Glutamatergic neuron (in vitro differentiated cells): ENCODE data around the gene KRCC1. TPM values are rescaled to one million over a fixed set of nuclear protein-coding genes. Genes with fewer than 3 reads are reported as not detected.

Source experiments
- DNase-seq: peaks from one replicate; pipeline ENCODE4 v3.0.0; 2022
- H3K27ac Mint-ChIP-seq: one replicate; pipeline ENCODE4 v1.8.0; 2020; ENCODE audit warnings: mild to moderate bottlenecking, mixed read lengths, inconsistent platforms; ENCODE audit not compliant: unreplicated experiment
- H3K27me3 Mint-ChIP-seq: one replicate; pipeline ENCODE4 v1.8.0; 2020; ENCODE audit warnings: mild to moderate bottlenecking, moderate library complexity, mixed read lengths, inconsistent platforms; ENCODE audit not compliant: unreplicated experiment
- H3K36me3 Mint-ChIP-seq: one replicate; pipeline ENCODE4 v1.8.0; 2020; ENCODE audit warnings: mild to moderate bottlenecking, mixed read lengths, inconsistent platforms; ENCODE audit not compliant: unreplicated experiment
- H3K4me1 Mint-ChIP-seq: one replicate; pipeline ENCODE4 v1.8.0; 2020; ENCODE audit warnings: mild to moderate bottlenecking, low read depth, mixed read lengths, inconsistent platforms; ENCODE audit not compliant: unreplicated experiment
- H3K4me3 Mint-ChIP-seq: one replicate; pipeline ENCODE4 v1.8.0; 2020; ENCODE audit warnings: mild to moderate bottlenecking, mixed read lengths, inconsistent platforms; ENCODE audit not compliant: unreplicated experiment
- H3K9me3 Mint-ChIP-seq: one replicate; pipeline ENCODE4 v1.8.0; 2020; ENCODE audit warnings: mild to moderate bottlenecking, moderate library complexity, mixed read lengths, inconsistent platforms; ENCODE audit not compliant: unreplicated experiment
- long read RNA-seq: library from polyadenylated mRNA; unstranded; transcript quantifications from one replicate; pipeline ENCODE4 v2.0.0, GENCODE V29; 2020; ENCODE audit not compliant: unreplicated experiment
- total RNA-seq: library from RNA; stranded (reverse); fragmentation: NEBNext Ultra II Directional; extraction: Animal tissue kit (Norgen Biotek cat#: 25700); gene quantifications from one replicate; pipeline ENCODE4 v1.2.1, GENCODE V29; 2021; ENCODE audit not compliant: unreplicated experiment
- TF ChIP-seq, protein P1 (sequence below): fragments of 200-600 bp; sonication (generic); IDR thresholded peaks from one replicate; pipeline ENCODE4 v1.5.0; 2021; ENCODE audit not compliant: partially characterized antibody, unreplicated experiment

The KRCC1 gene
- 8.0 TPM for total RNA-seq
- long read RNA-seq, partial matches to known transcripts: 0 of 5 reads
- long read RNA-seq, other reads (novel, unspliced or antisense): 2 of 5 reads

GRCh38 chr2:88055371-88056128 is at the start of gene KRCC1:
Gene KRCC1 (minus strand): TSS chr2:88055783. CDS start chr2:88028563, 27,220 bp downstream.
- TF ChIP-seq, protein P1, sequence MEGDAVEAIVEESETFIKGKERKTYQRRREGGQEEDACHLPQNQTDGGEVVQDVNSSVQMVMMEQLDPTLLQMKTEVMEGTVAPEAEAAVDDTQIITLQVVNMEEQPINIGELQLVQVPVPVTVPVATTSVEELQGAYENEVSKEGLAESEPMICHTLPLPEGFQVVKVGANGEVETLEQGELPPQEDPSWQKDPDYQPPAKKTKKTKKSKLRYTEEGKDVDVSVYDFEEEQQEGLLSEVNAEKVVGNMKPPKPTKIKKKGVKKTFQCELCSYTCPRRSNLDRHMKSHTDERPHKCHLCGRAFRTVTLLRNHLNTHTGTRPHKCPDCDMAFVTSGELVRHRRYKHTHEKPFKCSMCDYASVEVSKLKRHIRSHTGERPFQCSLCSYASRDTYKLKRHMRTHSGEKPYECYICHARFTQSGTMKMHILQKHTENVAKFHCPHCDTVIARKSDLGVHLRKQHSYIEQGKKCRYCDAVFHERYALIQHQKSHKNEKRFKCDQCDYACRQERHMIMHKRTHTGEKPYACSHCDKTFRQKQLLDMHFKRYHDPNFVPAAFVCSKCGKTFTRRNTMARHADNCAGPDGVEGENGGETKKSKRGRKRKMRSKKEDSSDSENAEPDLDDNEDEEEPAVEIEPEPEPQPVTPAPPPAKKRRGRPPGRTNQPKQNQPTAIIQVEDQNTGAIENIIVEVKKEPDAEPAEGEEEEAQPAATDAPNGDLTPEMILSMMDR: no peak
- peaks cover 14% of the 10 kb centered on the region for H3K4me1 Mint-ChIP-seq

DNA sequence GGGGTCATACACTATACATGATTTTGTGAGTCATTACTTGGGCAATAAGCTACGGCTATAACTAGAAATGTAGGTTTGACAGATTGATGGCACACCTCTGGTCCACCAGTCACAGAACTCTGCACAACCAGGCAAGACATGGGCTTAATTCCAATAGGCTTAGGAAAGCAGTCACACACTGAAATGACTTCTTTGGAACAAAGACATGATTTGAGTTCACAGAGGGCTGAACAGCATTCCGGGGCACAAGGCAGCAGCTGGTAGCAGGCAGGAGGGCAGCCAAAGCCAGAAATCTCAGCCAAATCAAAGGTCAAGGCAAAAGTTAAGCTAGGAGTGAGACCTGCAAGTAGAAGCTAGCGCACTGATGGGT is 44.9 kb upstream of the KRCC1 start:
- Mint-ChIP-seq H3K4me1 (no peaks in the 10 kb centered on the region), H3K4me3 (no peak overlapping the region), H3K9me3 (peaks cover 3% of the 10 kb centered on the region), H3K36me3 (no peaks in the 10 kb centered on the region), H3K27me3 (no peaks in the 10 kb centered on the region), H3K27ac (no peak overlapping the region)
- TF ChIP-seq, protein P1: no peak
- no peak for DNase-seq

More at GRCh38 chr2:88055371-88056128, at the start of gene KRCC1:
- DNase-seq: peak; percentile 97
- Mint-ChIP-seq H3K27me3 (peaks cover 6% of the 10 kb centered on the region), H3K9me3 (peaks cover 5% of the 10 kb centered on the region), H3K4me3 (peak within 1 kb of the TSS; percentile 97), H3K36me3 (no peaks in the 10 kb centered on the region), H3K27ac (peak within 1 kb of the TSS; percentile 89)

DNA sequence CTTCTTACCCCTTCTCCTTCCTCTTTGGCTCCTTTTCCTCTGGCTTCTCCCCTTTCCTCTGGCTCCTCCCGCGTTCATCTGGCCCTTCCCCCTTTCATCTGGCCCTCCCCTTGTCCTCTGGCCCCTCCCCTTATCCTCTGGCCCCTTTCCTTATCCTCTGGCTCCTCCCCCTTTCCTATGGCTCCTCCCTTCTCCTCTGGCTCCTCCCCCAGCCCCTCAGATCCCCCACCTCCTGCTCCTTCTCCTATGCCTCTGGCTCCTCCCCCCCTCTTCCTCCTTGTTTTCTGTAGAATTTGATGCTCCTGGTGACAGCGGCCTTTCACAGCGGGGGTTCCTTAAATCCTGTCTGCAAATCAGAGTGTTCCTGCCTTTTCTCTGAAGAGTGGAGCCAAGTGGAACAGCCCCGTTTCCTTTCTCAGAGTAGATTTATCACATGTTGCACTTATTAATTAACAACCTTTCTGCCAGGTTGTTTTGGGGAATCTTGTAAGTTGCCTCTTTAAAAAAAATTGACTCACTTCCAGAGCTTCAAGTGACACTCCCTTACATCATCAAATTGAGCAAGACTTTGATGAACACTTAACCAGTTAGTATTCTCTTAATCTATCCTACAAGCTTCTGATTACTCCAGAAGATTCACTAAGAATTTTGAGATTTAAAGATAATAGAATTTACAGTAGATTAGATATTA is 44.4 kb upstream of the KRCC1 start:
- TF ChIP-seq, protein P1: no peak
- no peak for DNase-seq
- Mint-ChIP-seq H3K36me3 (no peaks in the 10 kb centered on the region), H3K9me3 (peaks cover 3% of the 10 kb centered on the region), H3K4me3 (no peak overlapping the region), H3K4me1 (no peaks in the 10 kb centered on the region), H3K27me3 (no peaks in the 10 kb centered on the region), H3K27ac (no peak overlapping the region)

DNA sequence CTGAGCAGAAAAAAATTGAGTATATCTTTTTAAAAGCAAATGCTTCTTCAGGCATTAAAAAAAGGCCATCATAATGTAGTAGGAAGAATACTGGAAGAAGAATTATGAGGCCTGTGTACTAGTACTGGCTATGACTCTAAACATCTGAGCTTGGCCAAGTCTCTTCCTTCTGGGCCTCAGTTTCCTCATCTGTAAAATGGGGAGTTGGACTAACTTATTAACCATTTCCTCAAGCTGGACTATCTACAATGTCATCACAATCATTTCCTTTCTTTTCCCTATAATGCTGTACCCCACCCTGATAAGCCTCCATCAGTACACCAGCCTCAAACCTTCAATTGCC is 42.9 kb upstream of the KRCC1 start:
- Mint-ChIP-seq H3K27me3 (peaks cover 2% of the 10 kb centered on the region), H3K36me3 (peaks cover 3% of the 10 kb centered on the region), H3K4me3 (no peak overlapping the region), H3K9me3 (peaks cover 3% of the 10 kb centered on the region), H3K4me1 (no peaks in the 10 kb centered on the region), H3K27ac (no peak overlapping the region)
- DNase-seq: no peak
- TF ChIP-seq, protein P1: no peak

GRCh38 chr2:88097891-88098557 is 42.4 kb upstream of the KRCC1 start:
- TF ChIP-seq, protein P1: no peak
- peaks cover 2% of the 10 kb centered on the region for H3K27me3 Mint-ChIP-seq
- no peak overlapping the region for H3K4me3 Mint-ChIP-seq
- H3K4me1 Mint-ChIP-seq: no peaks in the 10 kb centered on the region
- DNase-seq: no peak
- H3K9me3 Mint-ChIP-seq: peaks cover 3% of the 10 kb centered on the region
- H3K36me3 Mint-ChIP-seq: peaks cover 4% of the 10 kb centered on the region
- H3K27ac Mint-ChIP-seq: no peak overlapping the region
